ENCODE results near the gene PSMB8.
"Not testable (repeated sequence)": the region's sequence is repeated elsewhere in the genome, so short reads cannot be mapped to it uniquely, and the experiment has no call there.

The PSMB8 gene

GRCh38 chr6:32843979-32844838 is at the start of gene PSMB8:
Gene PSMB8 (minus strand): TSS chr6:32844047. CDS start chr6:32843996, 51 bp downstream.
- DNase-seq (ENCODE audit: low read depth), result peak; percentile 97

GRCh38 chr6:32890831-32891230 is 47.0 kb upstream of the PSMB8 start:
- no peak for DNase-seq (ENCODE audit: low read depth)

GRCh38 chr6:32889533-32889932 is 45.7 kb upstream of the PSMB8 start:
- no peak for DNase-seq (ENCODE audit: low read depth)

- DNase-seq (ENCODE audit: low read depth), result no peak
These were observed 44.7 kb upstream of the PSMB8 start for GRCh38 chr6:32888576-32888975.

GRCh38 chr6:32887616-32888015 is 43.8 kb upstream of the PSMB8 start:
- DNase-seq (ENCODE audit: low read depth), result no peak

- DNase-seq (ENCODE audit: low read depth), result no peak
These were observed 43.0 kb upstream of the PSMB8 start for GRCh38 chr6:32886681-32887383.

- no peak for DNase-seq (ENCODE audit: low read depth)
These were observed 41.9 kb upstream of the PSMB8 start for GRCh38 chr6:32885698-32886286.

- DNase-seq (ENCODE audit: low read depth), result no peak
These were observed 39.9 kb upstream of the PSMB8 start for GRCh38 chr6:32883789-32884188.

- no peak for DNase-seq (ENCODE audit: low read depth)
These were observed 39.0 kb upstream of the PSMB8 start for GRCh38 chr6:32882879-32883250.

- not testable (repeated sequence) for DNase-seq (ENCODE audit: low read depth)
These were observed 37.1 kb upstream of the PSMB8 start for GRCh38 chr6:32880962-32881361.

GRCh38 chr6:32879691-32880090 is 35.8 kb upstream of the PSMB8 start:
- DNase-seq (ENCODE audit: low read depth), result no peak

GRCh38 chr6:32876603-32877002 is 32.8 kb upstream of the PSMB8 start:
- no peak for DNase-seq (ENCODE audit: low read depth)

- not testable (repeated sequence) for DNase-seq (ENCODE audit: low read depth)
These were observed 30.1 kb upstream of the PSMB8 start for GRCh38 chr6:32873947-32874346.

GRCh38 chr6:32868257-32868788 is 24.5 kb upstream of the PSMB8 start:
- DNase-seq (ENCODE audit: low read depth), result peak; percentile 61

- no peak for DNase-seq (ENCODE audit: low read depth)
These were observed 23.9 kb upstream of the PSMB8 start for GRCh38 chr6:32867554-32868256.

GRCh38 chr6:32867022-32867477 is 23.2 kb upstream of the PSMB8 start:
- no peak for DNase-seq (ENCODE audit: low read depth)

- DNase-seq (ENCODE audit: low read depth), result no peak
These were observed 22.0 kb upstream of the PSMB8 start for GRCh38 chr6:32865724-32866443.

- DNase-seq (ENCODE audit: low read depth), result no peak
These were observed 18.9 kb upstream of the PSMB8 start for GRCh38 chr6:32862725-32863124.

- no peak for DNase-seq (ENCODE audit: low read depth)
These were observed 16.8 kb upstream of the PSMB8 start for GRCh38 chr6:32860674-32861073.

- DNase-seq (ENCODE audit: low read depth), result no peak
These were observed 14.3 kb upstream of the PSMB8 start for GRCh38 chr6:32858194-32858593.

GRCh38 chr6:32857156-32857891 is 13.5 kb upstream of the PSMB8 start:
- no peak for DNase-seq (ENCODE audit: low read depth)

All from T-helper 22 cell (primary cell).